Stimulated activated CD8-positive, alpha-beta memory T cell treated with anti-CD3 and anti-CD28 coated beads, Interleukin-15, amount 100 ng/mL, for 48 hours (primary cell): Measurements from ENCODE around the gene ST3GAL3.

ENCODE experiments used
- DNase-seq, 2 donors: peaks; one replicate each; pipeline ENCODE4 v3.0.0-alpha.2; 2020; ENCODE audit warnings: low read depth in 2 of 2

Gene ST3GAL3

DNA sequence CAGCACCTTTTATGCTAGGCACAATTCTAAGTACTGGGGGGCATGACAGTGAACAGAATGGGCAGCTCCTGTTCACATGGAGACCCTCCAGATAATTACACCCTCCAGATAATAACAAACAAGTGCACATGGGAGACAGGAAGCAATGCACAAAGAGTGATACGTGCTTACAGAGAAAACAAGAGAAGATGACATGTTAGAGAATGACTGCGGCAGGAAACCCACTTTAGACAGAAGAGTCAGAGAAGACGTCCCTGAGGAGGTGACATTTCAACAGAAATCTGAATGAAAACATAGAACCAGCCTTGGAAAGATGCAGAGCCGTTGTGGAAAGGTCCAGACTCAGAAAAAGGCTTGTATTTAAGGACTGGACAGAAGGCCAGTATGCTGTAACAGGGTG lies 171.5 kb downstream of the ST3GAL3 start:
- DNase-seq, result no peak

DNA sequence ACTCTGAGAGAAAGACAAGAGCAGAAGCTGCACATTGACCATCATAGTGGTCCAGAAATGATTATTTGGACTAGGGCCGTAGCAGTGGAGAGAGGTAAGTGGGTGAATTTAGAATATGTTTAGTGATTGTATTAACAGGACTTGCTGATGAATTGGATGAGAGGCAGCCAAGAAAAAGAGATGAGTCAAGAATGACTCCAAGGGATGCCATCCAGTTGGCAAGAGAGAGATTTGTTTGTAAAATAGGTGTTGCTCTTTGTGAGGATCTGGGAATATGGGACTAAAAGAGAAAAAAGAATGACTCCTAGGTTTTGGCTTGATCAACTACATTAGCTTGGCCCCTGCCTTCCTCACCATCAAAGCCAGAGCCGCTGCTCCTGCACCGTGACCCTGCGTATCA lies 172.1 kb downstream of the ST3GAL3 start:
- DNase-seq, result no peak

DNA sequence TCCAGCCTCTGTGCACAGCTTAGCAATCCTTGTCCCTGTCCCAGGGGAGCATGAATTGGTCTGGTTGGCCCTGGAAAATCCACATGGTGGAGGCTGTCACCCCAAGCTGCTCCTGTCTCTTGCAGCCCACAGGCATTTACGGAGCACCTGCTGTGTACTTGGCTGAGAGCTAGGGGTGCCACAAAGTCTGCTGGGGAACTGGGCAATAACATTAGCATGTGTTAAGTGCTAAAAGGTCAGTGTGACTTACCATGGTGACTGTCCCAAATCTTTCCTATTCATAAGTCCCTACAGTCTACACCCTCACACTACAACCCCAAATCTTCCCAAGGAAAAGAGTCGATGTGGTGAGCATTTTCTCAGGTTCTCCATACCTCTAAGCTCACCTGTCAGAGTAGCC lies 172.7 kb downstream of the ST3GAL3 start:
- DNase-seq, result no peak

DNA sequence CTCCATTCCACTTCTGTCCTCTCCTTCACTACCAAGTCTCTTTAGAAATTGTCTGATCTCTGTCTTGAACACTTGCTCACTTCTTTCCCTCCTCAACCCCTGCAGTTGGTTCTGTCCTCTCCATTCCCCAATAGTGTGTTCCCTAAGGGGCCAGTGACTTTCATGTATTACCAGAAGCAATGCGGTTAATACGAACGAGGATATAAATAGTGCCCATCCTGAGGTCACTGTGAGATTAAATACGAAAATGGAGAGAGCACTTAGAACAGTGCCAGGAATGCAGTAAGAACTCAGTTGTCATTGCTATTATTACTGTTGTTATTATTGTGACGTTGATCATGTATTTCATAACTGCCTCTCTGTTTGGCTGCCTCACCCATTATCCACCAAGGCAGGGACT lies 173.3 kb downstream of the ST3GAL3 start:
- no peak for DNase-seq

DNA sequence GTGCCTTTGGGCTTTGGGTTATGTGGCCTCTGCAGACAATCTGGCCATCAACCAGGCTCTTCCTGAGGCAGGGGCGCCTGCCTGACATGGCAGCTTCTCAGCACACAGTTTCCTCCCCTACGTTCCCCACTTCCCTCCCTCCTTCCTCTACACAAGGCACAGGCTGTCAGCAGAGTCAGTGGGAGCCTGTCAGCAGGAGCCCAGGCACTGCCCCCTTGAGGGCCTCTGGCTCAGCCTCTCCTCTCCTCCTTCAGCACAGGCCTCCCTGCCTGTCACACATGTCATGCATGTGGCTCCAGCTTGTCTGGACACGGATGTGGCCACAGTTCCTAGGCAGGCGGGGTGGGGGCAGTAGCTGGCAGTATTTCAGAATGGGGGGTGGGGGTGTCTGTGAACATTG lies 174.1 kb downstream of the ST3GAL3 start:
- no peak for DNase-seq

DNA sequence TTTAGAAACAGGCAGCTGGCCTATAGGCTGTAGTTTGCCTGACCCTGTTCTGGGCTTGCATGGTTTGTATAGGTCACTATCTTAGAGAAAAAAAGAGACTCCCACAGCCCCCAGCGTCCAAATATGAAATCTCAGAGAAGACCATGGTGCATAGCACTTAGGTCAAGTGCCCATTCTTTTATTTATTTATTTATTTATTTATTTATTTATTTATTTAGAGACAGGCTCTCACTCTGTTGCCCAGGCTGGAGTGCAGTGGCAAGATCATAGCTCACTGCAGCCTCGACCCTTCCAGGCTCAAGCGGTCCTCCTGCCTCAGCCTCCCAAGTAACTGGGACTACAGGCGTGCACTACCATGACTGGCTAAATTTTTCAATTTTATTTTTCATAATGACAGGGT lies 175.4 kb downstream of the ST3GAL3 start:
- no peak for DNase-seq

DNA sequence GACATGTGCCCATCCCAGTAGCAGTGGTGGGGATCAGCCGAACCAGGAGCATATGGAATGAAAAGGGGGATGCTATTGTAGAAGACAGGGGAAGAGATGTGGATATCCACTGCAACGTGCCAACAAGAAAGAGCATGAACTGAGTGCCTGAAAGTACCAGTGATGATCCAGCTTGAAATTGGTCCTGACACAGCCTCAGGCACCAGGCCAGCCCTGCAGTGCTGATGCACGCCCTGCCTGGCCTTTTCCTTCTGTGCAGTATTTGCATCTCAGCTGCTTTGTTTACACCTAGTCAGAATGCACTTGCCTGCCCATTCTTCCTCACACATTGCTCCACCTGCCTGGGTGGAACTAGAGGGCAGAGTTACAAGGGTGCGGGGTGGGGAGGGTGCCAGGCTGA lies 176.0 kb downstream of the ST3GAL3 start:
- no peak for DNase-seq

DNA sequence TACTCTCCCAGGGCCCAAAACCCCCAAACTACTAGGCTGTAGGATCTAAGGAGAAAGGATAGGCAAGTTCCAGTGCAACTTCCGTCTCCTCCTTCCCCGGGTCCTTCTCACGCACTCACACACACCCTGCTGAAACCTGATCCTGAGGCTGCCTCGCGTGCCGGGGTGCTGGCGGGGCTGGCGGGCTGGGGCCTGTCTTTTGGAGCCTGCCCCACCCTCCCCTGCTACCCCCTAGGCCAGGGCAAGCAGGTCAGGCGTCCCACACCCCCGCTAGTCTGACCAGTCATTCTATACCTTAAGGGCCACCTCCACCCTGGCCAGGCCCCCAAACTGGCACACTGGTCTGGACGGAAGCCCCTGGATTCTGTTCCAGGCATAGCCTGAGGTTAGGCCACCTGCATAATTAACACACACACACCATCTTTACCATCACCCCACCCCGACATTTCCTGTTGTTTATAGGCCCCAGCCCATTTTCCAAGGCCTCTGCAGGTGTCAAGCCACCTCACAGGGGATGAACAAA lies 178.0 kb downstream of the ST3GAL3 start:
- no peak for DNase-seq

DNA sequence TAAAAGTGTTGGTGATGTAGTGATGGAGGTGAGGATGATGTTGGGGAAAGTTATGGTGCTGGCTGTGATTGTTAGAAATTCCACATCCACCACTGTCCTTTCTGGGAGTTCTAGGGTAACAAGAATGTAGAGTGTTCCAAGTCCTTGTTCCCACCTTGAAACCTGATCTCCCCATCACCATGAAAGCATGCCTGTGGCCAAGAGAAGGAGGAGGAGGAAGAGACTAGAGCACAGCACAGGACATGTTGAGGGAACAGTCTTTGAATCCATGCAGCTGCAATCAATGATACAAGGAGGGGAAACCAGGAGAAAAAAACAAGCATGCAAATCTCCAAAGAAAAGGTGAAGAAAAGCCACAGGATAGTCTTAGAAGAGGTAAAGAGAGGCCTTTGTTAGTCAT lies 180.4 kb downstream of the ST3GAL3 start:
- DNase-seq, result no peak

DNA sequence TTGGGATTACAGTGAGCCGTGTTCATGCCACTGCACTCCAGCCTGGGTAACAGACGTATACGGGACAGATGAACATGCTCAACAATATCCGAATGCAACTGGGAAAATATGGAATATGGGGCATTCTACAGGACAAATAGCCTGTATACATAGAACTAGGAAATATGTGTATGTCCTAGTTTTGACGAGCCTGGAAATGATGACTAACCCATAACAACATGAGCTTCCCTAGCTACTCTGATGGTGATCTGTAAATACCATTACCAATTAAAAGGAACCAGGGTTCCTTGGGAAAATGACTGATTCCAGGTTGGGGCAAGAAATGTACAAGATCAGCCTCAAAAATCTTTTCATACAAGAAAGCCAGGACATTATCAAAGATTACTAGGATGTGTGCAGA lies 183.5 kb downstream of the ST3GAL3 start:
- no peak for DNase-seq

DNA sequence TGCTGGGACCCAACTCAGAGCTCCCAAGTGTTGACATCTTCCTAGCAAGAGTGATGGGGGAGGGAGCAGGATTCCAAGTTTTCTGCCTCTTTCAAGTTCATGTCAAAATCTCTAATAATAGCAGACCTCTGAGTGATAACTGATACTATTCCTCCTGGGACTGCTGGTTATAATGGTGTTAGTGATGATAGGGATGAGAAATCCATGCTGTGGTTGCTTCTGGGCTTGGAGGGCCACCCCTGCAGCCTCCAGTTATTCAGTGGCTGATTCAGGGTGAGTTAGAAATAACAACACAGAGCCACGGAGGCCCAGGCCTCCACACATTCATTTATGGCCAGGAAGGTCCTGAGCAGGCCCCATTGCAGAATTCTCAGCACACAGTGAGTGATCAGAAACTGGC lies 185.7 kb downstream of the ST3GAL3 start:
- no peak for DNase-seq

DNA sequence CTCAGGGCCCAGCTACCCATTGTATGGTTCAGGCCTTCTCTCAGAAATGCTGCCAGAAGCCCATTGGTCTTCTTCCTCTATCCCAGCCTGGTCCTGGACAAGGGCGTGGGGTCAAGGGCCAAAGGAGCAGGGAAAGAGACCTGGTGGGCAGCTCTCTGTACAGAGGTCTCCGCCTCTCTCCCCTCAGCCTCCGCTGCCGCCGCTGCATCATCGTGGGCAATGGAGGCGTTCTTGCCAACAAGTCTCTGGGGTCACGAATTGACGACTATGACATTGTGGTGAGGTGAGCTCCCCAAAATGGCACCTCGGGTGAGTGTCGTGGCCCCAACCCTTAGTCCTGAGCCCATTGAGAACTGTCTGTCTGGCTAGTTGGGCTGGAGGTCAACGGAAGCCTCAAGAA lies 191.6 kb downstream of the ST3GAL3 start:
- DNase-seq, result no peak

DNA sequence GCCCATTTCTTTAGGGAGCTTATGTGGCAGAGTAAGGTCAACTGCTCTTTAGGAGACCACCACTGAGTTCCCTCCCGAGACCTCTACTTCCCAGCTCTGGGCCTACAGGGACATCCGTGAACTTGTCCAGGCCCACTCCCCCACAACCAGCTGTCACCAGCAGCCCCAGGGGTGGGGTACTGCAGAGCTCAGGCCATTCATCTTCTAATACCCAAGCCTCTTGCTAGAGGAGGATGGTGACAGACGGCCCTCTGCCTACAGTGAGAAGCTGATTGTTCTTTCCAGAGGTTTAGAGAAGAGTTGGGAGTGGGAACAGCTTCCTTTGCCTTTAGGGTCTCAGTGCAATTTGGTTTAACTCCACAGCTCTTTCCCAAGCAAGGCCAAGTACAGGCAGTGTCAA lies 193.1 kb downstream of the ST3GAL3 start:
- no peak for DNase-seq

DNA sequence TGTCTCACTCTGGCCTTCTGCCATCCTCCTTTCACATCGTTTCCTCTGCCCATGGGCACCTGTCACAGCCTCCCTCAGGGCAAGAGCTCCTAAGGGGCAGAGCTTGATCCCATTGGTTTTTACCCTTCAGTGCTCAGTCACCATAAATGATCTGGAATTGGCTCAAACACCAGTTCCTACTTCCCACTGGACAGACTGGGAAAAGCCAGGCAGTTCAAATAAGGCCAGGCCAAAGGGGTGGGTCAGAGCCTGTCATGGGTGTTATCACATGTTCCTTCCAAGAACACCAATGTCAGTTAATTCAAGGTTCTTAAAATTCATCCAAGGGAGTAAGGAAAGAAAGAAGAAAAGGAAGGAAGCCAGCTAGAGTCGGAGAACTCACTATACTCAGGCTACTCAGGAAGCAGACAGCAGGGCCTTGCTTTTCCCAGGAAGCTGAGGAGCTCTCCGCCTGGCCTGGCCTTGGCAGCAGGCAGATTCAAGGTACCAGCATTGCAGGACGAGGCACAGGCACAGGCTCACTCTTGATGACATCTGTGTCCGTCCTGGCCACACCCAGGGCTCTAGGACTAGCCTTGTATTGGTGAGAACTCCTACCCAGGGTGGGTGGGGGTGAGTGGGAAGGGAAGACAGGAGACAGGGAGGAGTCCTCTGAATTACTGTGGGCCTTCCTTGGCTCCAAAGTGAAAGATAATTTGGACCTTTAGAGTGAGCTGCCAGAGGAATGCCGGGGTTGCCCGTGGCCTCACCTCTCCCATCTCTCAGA lies 194.0 kb downstream of the ST3GAL3 start:
- DNase-seq, result no peak

DNA sequence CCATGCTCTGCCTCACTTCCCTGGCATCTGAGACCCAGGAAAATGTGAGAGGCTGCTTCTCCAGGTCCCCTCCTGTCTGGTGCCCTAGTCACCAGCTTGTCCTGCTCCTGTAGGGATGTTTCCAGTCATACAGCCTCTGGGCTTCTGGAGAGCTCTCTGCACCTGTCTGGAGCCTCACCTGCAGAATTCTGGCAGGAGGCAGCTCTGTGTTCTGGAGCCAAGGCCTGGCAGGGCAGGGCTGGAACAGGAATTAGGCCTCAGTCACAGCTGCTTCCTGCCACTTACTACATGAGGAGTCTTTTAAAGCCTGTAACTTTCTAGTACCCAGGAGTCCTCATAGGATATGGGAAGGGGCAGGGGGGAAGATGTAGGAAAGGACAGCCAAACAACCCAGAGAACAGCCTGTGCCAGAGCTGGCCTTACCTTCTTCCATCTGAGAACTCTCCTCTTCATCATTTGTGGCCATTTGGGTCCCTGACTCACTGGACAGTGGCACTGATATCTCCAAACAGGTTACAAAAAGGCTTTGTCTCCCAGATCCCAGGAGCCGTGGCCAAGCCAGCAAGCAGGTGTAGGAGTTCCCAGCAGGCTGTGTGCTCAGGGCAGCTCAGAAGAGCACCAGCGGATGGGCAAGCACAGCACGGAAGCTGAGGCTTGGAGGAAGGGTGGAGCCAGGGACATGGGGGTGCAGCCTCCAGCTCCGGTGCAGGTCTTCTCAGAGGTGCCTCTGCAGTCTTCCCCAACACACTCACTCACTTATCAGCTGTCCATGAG lies 194.9 kb downstream of the ST3GAL3 start:
- DNase-seq, result no peak

DNA sequence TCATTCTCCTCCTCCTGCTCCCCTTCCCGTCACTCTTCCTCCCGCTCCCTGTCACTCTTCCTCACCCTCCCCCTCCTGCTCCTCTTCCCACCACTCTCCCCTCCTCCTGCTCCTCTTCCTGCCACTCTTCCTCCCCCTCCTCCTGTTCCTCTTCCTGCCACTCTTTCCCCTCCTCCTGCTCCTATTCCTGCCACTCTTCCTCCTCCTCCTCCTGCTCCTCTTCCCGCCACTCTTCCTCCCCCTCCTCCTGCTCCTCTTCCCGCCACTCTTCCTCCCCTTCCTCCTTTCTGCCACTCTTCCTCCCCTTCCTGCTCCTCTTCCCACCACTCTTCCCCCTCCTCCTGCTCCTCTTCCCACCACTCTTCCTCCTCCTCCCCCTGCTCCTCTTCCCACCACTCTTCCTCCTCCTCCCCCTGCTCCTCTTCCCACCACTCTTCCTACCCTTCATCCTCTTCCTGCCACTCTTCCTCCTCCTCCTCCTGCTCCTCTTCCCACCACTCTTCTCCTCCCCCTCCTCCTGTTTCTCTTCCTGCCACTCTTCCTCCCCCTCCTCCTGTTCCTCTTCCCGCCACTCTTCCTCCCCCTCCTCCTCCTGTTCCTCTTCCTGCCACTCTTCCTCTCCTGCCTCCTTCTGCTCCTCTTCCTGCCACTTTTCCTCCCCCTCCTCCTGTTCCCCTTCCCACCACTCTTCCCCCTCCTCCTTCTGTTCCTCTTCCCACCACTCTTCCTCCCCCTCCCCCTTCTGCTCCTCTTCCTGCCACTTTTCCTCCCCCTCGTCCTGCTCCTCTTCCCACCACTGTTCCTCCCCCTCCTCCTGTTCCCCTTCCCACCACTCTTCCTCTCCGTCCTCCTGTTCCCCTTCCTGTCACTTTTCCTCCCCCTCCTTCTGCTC lies 197.6 kb downstream of the ST3GAL3 start:
- no peak for DNase-seq

DNA sequence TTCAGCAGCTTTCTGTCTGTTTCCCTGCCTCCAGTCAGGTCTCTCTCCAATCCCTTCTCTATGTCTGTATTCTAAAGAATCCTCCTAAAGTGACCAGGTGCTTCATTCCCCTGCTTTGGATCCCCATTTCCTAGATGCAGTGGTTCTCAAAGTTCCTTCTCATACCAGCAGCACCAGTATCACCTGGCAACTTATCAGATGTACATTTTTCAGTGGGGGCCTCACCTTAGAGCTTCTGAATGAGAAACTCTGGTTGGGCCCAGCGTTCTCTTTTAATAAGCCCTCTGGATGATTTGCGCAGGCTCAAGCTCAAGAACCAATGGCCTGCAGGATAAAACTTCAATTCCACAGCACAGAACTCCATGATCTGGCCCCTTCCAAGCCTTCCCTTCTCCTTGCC lies 200.9 kb downstream of the ST3GAL3 start:
- DNase-seq, result no peak

DNA sequence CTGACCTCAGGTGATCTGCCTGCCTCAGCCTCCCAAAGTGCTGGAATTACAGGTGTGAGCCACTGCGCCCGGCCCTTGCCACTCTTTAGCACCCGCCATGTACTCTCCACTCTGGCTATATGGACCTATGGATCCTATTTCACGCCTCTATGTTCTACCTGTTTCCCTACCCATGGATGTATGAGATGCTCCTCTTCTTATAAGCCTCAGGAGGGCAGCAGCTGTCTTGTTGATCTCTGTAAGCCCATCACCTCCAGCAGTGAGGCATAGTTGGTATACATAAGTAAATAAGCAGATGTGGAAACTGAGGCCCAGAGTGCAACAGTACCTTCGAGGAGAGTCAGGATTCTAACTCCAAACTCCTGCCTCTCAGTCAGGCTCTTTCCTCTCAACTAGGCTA lies 201.5 kb downstream of the ST3GAL3 start:
- DNase-seq, result no peak

DNA sequence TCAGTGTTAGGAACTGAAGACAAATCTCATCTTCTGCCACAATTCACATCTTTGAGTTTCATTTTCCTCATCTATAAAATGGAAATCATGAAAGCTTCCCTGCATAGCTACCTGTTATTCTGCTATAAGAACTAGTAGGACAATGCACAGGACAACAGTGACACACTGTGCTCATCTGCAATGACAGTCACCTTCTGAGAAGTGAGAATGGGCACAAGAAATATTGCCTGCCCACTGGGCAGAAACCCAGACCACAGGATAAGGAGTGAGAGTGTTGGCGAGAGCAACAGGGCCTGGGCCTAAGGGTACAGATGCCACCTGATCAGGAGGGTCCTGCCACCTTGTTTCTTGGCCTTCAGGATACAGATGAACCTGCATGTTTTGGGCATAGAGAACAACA lies 203.0 kb downstream of the ST3GAL3 start:
- no peak for DNase-seq

DNA sequence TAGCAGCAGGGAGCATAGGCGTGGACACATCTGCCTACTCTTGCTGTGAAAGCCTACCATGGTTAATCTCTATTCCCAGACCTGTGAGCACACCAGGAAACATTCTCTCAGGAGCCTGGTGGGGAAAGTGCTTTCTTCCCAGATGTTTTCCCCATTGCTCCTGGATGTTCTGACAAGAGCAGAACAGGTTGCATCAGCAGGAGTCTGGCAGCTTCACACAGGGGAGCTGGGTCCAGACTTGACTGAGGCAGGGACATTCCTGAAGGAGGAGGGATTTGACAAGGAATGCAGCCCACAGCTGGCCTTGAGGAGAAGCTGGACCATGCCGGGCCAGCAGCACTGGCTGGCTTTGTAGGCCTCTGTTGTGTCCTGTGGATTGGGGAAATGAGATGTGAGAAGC lies 205.3 kb downstream of the ST3GAL3 start:
- no peak for DNase-seq

DNA sequence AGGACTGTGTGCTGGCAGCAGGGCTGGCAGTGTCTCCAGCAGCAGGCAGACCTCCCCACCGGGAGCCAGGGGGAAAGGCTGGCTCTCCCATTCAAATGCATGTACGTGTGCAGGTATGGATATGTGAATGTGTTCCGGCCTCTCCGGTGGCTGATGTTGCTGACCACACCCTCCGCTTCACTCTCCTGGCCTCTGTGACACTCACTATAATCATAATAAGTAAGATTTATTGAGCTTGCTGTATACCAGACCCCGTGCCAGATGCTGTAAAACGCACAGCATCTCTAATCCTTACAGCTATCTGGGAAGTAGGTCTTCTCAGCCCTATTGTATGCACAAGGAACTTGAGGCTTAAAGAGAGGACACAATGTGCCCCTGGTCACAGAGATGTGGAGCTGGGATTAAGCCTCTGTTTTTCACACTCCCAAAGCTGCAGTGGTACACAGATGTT lies 205.7 kb downstream of the ST3GAL3 start:
- no peak for DNase-seq
